Measurements from ENCODE around the gene ZNF79.

DNA sequence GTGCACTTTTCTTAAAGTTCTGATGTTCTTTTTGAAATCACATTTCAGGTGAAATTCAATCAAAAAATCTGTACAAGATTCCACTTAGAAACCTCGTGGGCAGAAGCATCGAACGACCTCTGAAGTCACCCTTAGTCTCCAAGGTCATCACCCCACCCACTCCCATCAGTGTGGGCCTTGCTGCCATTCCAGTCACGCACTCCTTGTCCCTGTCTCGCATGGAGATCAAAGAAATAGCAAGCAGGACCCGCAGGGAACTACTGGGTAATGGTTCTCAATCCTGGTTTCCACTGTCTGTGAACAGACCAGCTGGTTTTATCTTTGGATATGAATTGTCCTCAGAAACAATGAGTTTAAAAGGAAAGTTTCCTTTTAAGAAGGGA, 35.3 kb upstream of the ZNF79 start:
- TF ChIP-seq CTCF (IDR thresholded peaks at IDR 0.05; ENCODE audit: insufficient read depth, low read length, poor library complexity, severe bottlenecking) (no peak), EZH2phosphoT487 (conservative IDR thresholded peaks at IDR 0.05; ENCODE audit: low read length) (no peak)
